Psoas muscle (tissue), 8 donors: ENCODE measurements around the gene NT5C2. TPM values are rescaled to one million over a fixed set of nuclear protein-coding genes. Genes with fewer than 3 reads are reported as not detected.

Experiments used
- ATAC-seq, 4 donors: fragments of 200-7000 bp; cut with Tn5 transposase; one replicate each; pipeline ENCODE4 v1.9.1; 2020; ENCODE audit warnings: moderate library complexity in 3 of 4, mild to moderate bottlenecking in 2 of 4
- DNase-seq, 2 donors: peaks; one replicate each; pipeline ENCODE4 v3.0.0-alpha.2; 2020
- H3K27ac ChIP-seq: fragments of 200-600 bp; one replicate; pipeline ENCODE4 v1.8.0; 2022
- H3K27me3 ChIP-seq, 3 donors: fragments of 200-600 bp in 1 of 3; one replicate each; pipeline versions ENCODE4 v1.6.1 to v1.8.0; 2013 to 2022; ENCODE audit warnings: low read length in 2 of 3, mild to moderate bottlenecking in 2 of 3, moderate library complexity in 1 of 3; ENCODE audit not compliant: insufficient read depth in 3 of 3
- H3K36me3 ChIP-seq, 2 donors: fragments of 200-600 bp in 1 of 2; one replicate each; pipeline versions ENCODE4 v1.6.1 to v1.8.0; 2013 to 2022; ENCODE audit warnings: low read depth in 1 of 2, mild to moderate bottlenecking in 1 of 2, moderate library complexity in 1 of 2; ENCODE audit not compliant: insufficient read depth in 1 of 2
- H3K4me1 ChIP-seq: fragments of 200-600 bp; one replicate; pipeline ENCODE4 v1.8.0; 2022
- H3K4me3 ChIP-seq: fragments of 200-600 bp; one replicate; pipeline ENCODE4 v1.8.0; 2022; ENCODE audit warnings: mild to moderate bottlenecking
- H3K9me3 ChIP-seq: fragments of 200-600 bp; one replicate; pipeline ENCODE4 v1.8.0; 2022
- CTCF ChIP-seq: fragments of 200-600 bp; IDR thresholded peaks from one replicate; pipeline ENCODE4 v1.8.0; 2022; ENCODE audit warnings: antibody characterized with exemption
- WGBS, 3 donors: extraction: QIAGEN DNeasy Blood & Tissue Kit; methylation state at CpG; one replicate each; pipeline versions ENCODE4 v1.1.6 to v1.1.7; 2013; 5-methylcytosine and 5-hydroxymethylcytosine counted together
- intact Hi-C, 2 donors: fragments of 100-400 bp; cut with DNase I; formaldehyde crosslinking; loops; one replicate each; pipeline versions ENCODE4 v1.11.0 to v1.14.2; 2022
- polyA plus RNA-seq, 3 donors: library from polyadenylated mRNA; stranded (reverse); fragments of 200-250 nt; gene quantifications; one replicate each; pipeline ENCODE4 v1.2.3, GENCODE V29; 2013
- total RNA-seq, 4 donors: library from RNA; stranded (reverse); fragmentation: NEBNext Ultra II Directional in 2 of 4; extraction: Animal tissue kit (Norgen Biotek cat#: 25700) in 2 of 4; gene quantifications; one replicate each; pipeline versions ENCODE4 v1.2.1 to v1.2.4, GENCODE V29; 2021 to 2023
- donor health status: healthy with polysubstance abuse.
- donor health status: DM: no; HTN: no; CAD: no; lungs with moderate emphysema.
- donor health status: Bipolar disorder and iron deficiency.
- donor health status: healthy.
- donor health status: DM: yes; HTN: yes; CAD: no.
- donor health status: DM: no; HTN: no; CAD: no.
- donor health status: DM: no; HTN: no; CAD: no.
- donor health status: DM: yes; HTN: yes; CAD: no.

NT5C2 gene
- total and polyA plus RNA-seq, 7 donors: 17.8 to 94.6 (median 64.5) TPM

- Histone ChIP-seq H3K4me3 (no peak overlapping the region), H3K4me1 (no peaks in the 10 kb centered on the region), H3K27me3 (no peaks in the 10 kb centered on the region), H3K9me3 (no peaks in the 10 kb centered on the region), H3K36me3 (peaks cover 13 to 60% of the 10 kb centered on the region in 2 donors), H3K27ac (no peak overlapping the region)
- no peak for TF ChIP-seq CTCF
- DNase-seq (no peak), ATAC-seq (no peak)
- intact Hi-C loops: no loop called here
- WGBS, 3 donors: 74 to 82% (median 76%) methylated on average over 5 of the region's 5 CpGs
These were observed 109.1 kb downstream of the NT5C2 start for GRCh38 chr10:103083977-103084320.

GRCh38 chr10:103083266-103083976 is 109.7 kb downstream of the NT5C2 start:
- Histone ChIP-seq H3K9me3 (no peaks in the 10 kb centered on the region), H3K36me3 (peaks cover 7 to 57% of the 10 kb centered on the region in 2 donors), H3K4me3 (no peak overlapping the region), H3K4me1 (no peaks in the 10 kb centered on the region), H3K27me3 (no peaks in the 10 kb centered on the region), H3K27ac (no peak overlapping the region)
- WGBS, 3 donors: 83 to 96% (median 91%) methylated on average over 7 of the region's 7 CpGs
- TF ChIP-seq CTCF: no peak
- DNase-seq (no peak), ATAC-seq (no peak)
- intact Hi-C loops: no loop called here

- Histone ChIP-seq H3K4me1 (no peaks in the 10 kb centered on the region), H3K4me3 (no peak overlapping the region), H3K36me3 (peaks cover 7 to 57% of the 10 kb centered on the region in 2 donors), H3K27me3 (no peaks in the 10 kb centered on the region), H3K27ac (no peak overlapping the region), H3K9me3 (no peaks in the 10 kb centered on the region)
- DNase-seq: no peak
- peak in 1 of 4 donors; percentile 14 for ATAC-seq
- 94 to 100% (median 94%) methylated on average over 1 of the region's 1 CpG for WGBS, 3 donors
- intact Hi-C loops: no loop called here
- no peak for TF ChIP-seq CTCF
These were observed 110.4 kb downstream of the NT5C2 start for GRCh38 chr10:103082683-103083082.

- H3K36me3 ChIP-seq: peaks cover 7 to 57% of the 10 kb centered on the region in 2 donors
- intact Hi-C loops: no loop called here
These were observed 112.0 kb downstream of the NT5C2 start for GRCh38 chr10:103080891-103081581.

More at GRCh38 chr10:103080891-103081581, 112.0 kb downstream of the NT5C2 start:
- Histone ChIP-seq H3K27ac (no peak overlapping the region), H3K4me3 (no peak overlapping the region), H3K4me1 (no peaks in the 10 kb centered on the region), H3K9me3 (no peaks in the 10 kb centered on the region), H3K27me3 (no peaks in the 10 kb centered on the region)
- ATAC-seq (peak; percentile 34 to 61 (median 55)), DNase-seq (no peak)
- TF ChIP-seq CTCF: no peak
- WGBS, 3 donors: 88 to 94% (median 92%) methylated on average over 4 of the region's 4 CpGs
